ENCODE results near the gene JOSD1. TPM values are rescaled to one million over a fixed set of nuclear protein-coding genes. Genes with fewer than 3 reads are reported as not detected.

Gene JOSD1
- total and polyA plus RNA-seq, 10 of the 15 experiments (the other 5 are each of a cell fraction or from before 2014, with no cell fraction given) = 6.2 to 54.6 (median 40.5) TPM

- ChIA-PET SMC1A (ENCODE audit: uncharacterized antibody, unreplicated experiment) (no interaction called here), RAD21 (ENCODE audit: unreplicated experiment) (no interaction called here), CTCF (no interaction called here), POLR2A (no interaction called here)
- no peaks in the 10 kb centered on the region for H3K9me3 ChIP-seq (replicated peaks; ENCODE audit: control insufficient read depth, insufficient read depth, low read length)
- peaks cover 36 to 66% of the 10 kb centered on the region in 2 experiments for H3K36me3 ChIP-seq (ENCODE audit: control insufficient read depth in 2 of 2, insufficient read depth in 2 of 2, low read length in 1 of 2)
- no peak for FAIRE-seq
- H3K27me3 ChIP-seq (replicated peaks in 1 of 2; ENCODE audit: control insufficient read depth in 2 of 2, insufficient read depth in 2 of 2, low read length in 1 of 2) = no peaks in the 10 kb centered on the region
- DNase-seq (ENCODE audit: low read depth, low spot score) = no peak
- no peaks in the 10 kb centered on the region for H4K20me1 ChIP-seq (ENCODE audit: control insufficient read depth, insufficient read depth)
- no peaks in the 10 kb centered on the region for H3K79me2 ChIP-seq (ENCODE audit: control insufficient read depth, insufficient read depth, low read length)
- intact Hi-C loops (cut with micrococcal nuclease; ENCODE audit: unreplicated experiment) = no loop called here
- no peak overlapping the region for H3K4me2 ChIP-seq (ENCODE audit: control insufficient read depth, insufficient read depth)
- 81% methylated on average over 10 of the region's 10 CpGs for WGBS (ENCODE audit: insufficient coverage, insufficient replicate concordance, low lambda C conversion rate, missing lambda C conversion rate)
- no peak overlapping the region for H3K27ac ChIP-seq (ENCODE audit: control insufficient read depth, insufficient read depth)
- in situ Hi-C loops (cut with MboI) = no loop called here
- TF ChIP-seq POLR2AphosphoS2 (IDR thresholded peaks at IDR 0.05; ENCODE audit: low read depth, low read length) = no peak
- TF ChIP-seq ZBED1 (IDR thresholded peaks at IDR 0.05; ENCODE audit: borderline replicate concordance) = no peak
- no peak for TF ChIP-seq CBFB (IDR thresholded peaks at IDR 0.05; ENCODE audit: low read depth)
- no peak for TF ChIP-seq PAX5 (IDR thresholded peaks at IDR 0.05; ENCODE audit: borderline replicate concordance, low read depth, low read length)
- no peak for TF ChIP-seq BRCA1 (IDR thresholded peaks at IDR 0.05; ENCODE audit: low read depth, low read length)
- no peak for TF ChIP-seq ETV6 (conservative IDR thresholded peaks at IDR 0.05 in 1 of 2, IDR thresholded peaks at IDR 0.05 in 1 of 2; ENCODE audit: borderline replicate concordance in 1 of 2, low read depth in 1 of 2)
- TF ChIP-seq ASH2L (IDR thresholded peaks at IDR 0.05; ENCODE audit: borderline replicate concordance, low read depth) = no peak
- no peak for TF ChIP-seq BMI1 (IDR thresholded peaks at IDR 0.05; ENCODE audit: borderline replicate concordance)
- no peaks in the 10 kb centered on the region for H3K4me1 ChIP-seq (ENCODE audit: control insufficient read depth, insufficient read depth, low read length)
- no TSS peak for BruUV-seq (replicated peaks)
- no peak overlapping the region for H2AFZ ChIP-seq (ENCODE audit: control insufficient read depth, low read depth, low read length)
- no peak for ATAC-seq
- H3K9ac ChIP-seq (ENCODE audit: control insufficient read depth, insufficient read depth, low read length) = no peak overlapping the region
- no peak overlapping the region for H3K4me3 ChIP-seq
Measured at GRCh38 chr22:38741576-38741975, 40.8 kb upstream of the JOSD1 start.

GRCh38 chr22:38741166-38741565 lies 40.4 kb upstream of the JOSD1 start:
- FAIRE-seq (no peak), ATAC-seq (no peak), DNase-seq (ENCODE audit: low read depth, low spot score) (no peak)
- CTCF ChIA-PET = interaction anchor here (1.1 kb wide), 2 partner anchors 25 to 27 kb away, joined by 3 read pairs; no protein-coding TSS in a partner anchor
- SMC1A ChIA-PET (ENCODE audit: uncharacterized antibody, unreplicated experiment) = no interaction called here
- no peaks in the 10 kb centered on the region for H4K20me1 ChIP-seq (ENCODE audit: control insufficient read depth, insufficient read depth)
- no TSS peak for BruUV-seq (replicated peaks)
- H3K27me3 ChIP-seq (replicated peaks in 1 of 2; ENCODE audit: control insufficient read depth in 2 of 2, insufficient read depth in 2 of 2, low read length in 1 of 2) = no peaks in the 10 kb centered on the region
- no peaks in the 10 kb centered on the region for H3K9me3 ChIP-seq (replicated peaks; ENCODE audit: control insufficient read depth, insufficient read depth, low read length)
- no peak overlapping the region for H2AFZ ChIP-seq (ENCODE audit: control insufficient read depth, low read depth, low read length)
- no peak overlapping the region for H3K9ac ChIP-seq (ENCODE audit: control insufficient read depth, insufficient read depth, low read length)
- peaks cover 37 to 65% of the 10 kb centered on the region in 2 experiments for H3K36me3 ChIP-seq (ENCODE audit: control insufficient read depth in 2 of 2, insufficient read depth in 2 of 2, low read length in 1 of 2)
- RAD21 ChIA-PET (ENCODE audit: unreplicated experiment) = no interaction called here
- 94% methylated on average over 9 of the region's 9 CpGs for WGBS (ENCODE audit: insufficient coverage, insufficient replicate concordance, low lambda C conversion rate, missing lambda C conversion rate)
- intact Hi-C loops (cut with micrococcal nuclease; ENCODE audit: unreplicated experiment) = no loop called here
- no peak overlapping the region for H3K4me3 ChIP-seq
- in situ Hi-C loops (cut with MboI) = no loop called here
- no peak overlapping the region for H3K4me2 ChIP-seq (ENCODE audit: control insufficient read depth, insufficient read depth)
- no peaks in the 10 kb centered on the region for H3K4me1 ChIP-seq (ENCODE audit: control insufficient read depth, insufficient read depth, low read length)
- no peaks in the 10 kb centered on the region for H3K79me2 ChIP-seq (ENCODE audit: control insufficient read depth, insufficient read depth, low read length)
- no peak overlapping the region for H3K27ac ChIP-seq (ENCODE audit: control insufficient read depth, insufficient read depth)
- POLR2A ChIA-PET = no interaction called here
- TF ChIP-seq NKRF (conservative IDR thresholded peaks at IDR 0.05) = no peak
